GM19324 (cell line): Measurements from ENCODE around the gene PTPRD.

Experiments
- ATAC-seq: cut with Tn5 transposase; IDR thresholded peaks from one replicate; pipeline ENCODE4 v1.9.1; 2021; ENCODE audit warnings: mild to moderate bottlenecking, moderate library complexity; ENCODE audit not compliant: unreplicated experiment, low FRiP score

Gene PTPRD

DNA sequence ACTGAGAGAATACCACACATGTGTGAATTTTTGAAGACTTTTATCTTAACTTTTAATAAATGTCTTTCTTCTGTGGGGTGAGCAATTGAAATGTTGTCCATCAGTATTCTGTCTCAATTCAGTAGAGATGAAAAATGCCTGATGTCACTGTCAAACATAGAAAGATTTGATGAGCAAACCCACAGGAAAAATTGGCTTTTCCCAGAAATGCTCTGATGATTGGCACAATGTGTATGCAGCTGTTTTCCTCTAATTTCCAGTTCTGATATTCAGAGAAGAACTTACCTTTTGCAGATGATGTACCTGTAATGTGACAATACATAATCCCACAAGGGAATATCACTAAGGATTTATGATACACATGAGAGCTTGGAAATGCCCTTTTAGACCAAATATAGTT lies 340.0 kb downstream of the PTPRD start:
- no peak for ATAC-seq

DNA sequence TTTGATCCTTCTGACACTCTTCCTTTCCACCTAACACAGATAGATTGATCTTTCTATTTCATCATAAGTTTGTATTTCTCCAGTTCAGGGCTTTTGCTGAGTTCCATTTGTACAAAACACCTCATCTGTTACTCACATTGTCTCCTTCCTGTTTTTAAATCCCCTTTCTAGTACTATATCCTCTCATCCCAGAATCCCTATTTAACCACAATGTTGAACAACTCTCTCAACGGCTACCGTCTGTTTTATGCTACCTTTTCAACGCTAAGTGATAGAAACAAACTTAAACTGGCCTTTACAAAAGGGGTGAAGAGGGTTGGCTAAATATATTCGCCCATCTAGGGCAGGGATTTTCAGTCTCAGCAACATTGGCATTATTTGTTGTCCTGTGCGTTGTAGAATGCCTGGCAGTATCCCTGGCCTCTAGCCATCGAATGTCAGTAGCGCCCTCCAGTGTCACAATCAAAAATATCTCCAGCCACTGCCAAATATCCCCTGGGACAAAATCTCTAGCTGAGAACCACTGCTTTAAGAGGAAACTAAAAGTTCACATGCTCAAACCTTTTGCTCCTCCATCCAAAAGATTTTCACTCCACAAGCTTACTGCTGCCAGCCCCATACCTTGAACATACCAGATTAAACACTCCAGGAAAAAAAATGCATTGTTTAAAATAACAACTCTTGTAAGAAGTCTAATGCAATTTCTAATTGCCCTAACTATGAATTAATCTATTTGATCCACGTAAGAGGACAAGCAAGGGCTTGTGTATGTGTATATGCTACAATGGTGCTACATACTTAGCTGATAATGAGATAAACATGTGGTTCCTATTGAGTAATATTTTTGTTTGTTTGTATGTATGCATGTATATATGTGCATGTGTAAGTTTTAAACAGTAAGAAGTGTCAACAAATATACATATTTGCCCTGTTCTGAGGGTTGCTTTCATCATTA lies 344.0 kb downstream of the PTPRD start:
- peak; percentile 75 for ATAC-seq

DNA sequence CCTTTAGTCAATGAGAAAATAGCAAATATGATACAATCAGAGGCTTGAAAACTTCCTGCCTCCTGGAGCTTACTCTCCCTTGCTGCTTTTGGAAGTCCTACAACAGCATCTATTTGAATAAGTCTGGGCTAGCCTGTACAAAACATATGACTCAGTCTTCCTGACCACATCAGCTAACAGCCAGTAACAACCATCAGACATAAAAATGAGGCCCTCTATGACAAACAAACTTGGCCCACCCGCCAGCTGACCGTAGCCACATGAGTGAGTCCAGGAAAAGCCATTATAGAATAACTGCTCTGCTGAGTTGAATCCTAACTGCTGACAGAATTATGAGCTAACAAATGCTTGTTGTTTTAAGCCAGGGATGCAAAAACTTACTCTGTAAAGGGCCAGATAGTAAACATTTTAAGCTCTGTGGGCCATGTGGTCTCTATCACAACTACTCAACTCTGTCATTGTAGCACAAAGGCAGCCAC lies 347.6 kb downstream of the PTPRD start:
- no peak for ATAC-seq

DNA sequence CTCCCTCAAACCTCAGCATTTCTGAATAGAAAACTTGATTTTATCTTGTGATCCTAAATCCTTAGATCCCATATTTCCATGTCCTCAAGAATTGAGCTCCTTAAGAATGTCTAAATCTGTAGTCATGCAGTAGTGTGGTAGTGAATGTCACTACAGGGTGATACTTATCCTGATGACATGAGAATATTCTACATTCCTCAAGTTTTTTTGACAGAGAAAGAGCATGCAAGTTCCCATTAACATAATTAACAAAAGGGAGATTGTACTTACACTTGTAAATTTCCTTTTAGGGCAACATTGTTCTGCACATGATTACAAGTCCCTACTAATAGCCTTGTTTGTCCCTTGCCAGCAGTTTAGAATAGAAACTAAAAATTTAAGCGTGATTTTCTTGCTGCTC lies 352.3 kb downstream of the PTPRD start:
- ATAC-seq: no peak

DNA sequence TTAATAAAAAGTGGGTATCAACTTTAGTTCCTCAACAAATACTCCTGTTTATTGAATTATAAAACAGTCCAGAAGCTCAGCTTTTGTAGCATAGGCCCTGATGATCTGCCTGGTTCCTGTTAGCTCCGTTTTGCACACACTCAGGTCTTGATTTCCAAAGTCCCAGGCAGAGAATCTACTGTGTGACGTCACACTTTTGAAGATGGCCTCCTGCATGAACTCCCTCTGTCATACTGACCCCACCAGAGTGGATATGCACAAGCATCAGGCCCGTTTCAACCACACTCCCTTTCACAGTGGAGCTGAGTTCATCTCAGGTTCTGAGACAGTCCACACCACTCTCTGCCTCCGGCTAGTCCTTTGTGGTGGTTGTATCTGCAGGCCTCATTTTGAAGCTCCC lies 353.1 kb downstream of the PTPRD start:
- no peak for ATAC-seq

DNA sequence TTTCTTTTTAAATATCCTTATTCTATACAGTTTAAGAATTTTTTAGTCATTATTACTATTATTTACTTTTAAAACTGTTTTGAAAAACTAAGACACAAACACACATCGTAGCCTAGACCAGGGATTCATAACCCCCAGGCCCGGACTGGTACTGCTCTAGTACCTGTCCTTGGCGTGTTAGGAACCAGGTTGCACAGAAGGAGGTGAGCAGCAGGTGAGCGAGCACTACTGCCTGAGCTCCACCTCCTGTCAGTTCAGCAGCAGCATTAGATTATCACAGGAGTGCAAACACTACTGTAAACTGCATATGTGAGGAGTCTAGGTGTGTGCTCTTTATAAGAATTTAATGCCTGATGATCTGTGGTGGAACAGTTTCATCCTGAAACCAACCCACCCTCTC lies 357.0 kb downstream of the PTPRD start:
- ATAC-seq: no peak

DNA sequence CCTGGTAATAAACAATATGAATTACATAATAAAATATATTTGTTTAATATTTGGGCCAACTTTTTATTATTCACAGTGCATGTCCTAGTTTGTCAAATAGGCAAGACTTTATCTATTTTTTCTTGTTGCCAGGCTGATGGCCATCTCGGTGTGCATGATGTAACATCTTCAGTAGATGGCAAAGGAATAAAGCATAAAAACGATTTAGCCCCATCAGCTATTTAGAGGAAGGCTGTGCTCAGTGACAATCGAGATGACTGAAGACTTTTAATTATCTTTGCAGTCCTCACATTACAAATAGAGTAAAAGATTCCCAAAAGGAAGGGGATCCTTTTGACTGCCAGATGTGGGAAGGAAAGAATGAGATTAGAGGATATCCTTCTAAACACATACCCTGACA lies 358.5 kb downstream of the PTPRD start:
- ATAC-seq: no peak

DNA sequence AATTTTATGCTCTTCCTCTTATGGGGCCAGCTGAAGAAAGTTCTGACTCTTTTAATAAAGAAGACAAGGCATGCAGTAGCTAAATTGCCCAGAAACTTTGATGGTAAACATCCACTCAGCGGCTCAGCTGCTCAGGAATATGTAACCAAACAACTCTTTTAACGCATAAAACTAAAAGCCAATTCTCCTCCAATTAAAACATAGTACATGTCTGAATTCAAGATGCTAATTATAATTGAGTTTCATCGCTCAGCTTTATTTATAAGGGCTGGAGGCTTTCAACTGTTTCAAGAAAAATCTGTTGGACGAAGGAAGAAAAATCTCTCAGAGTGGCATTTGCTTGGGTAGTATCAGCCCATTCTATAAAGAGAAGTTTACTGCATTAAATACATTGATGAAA lies 359.5 kb downstream of the PTPRD start:
- ATAC-seq: no peak

DNA sequence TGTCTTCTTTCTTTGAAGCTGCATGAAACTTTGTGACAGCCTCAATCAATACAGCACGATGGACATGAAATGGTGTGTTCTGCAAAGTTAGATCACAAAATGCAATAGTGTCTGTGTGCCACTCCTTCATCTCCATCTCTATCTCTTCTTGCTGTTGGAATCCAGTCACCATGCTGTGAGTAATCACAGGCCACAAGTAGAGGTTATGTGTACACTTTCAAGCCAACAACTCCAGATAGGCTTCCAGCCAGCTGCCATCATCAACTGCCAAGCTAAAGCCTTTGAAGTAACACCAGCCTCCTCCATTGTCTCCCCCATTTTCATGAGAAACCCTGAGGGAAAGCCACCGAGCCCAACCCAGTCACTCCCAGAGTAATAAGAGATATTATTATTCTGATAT lies 360.6 kb downstream of the PTPRD start:
- ATAC-seq: no peak

DNA sequence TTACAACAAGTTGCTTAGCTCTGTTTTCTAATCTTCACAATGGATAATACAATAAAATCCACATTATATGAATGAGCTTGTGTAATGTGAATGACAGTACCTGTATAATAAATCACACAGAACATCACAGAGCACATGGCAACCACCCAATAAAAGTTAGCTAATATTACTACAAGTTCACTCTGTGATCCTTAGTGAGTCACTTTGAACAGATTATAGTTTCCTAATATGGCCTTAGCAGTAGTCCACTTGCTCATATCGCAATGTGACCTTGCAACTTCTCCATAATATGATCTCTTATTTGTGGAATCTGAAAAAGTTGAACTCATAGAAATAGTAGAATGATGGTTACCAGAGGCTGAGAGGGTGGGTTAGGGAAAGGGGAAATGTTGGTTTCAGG lies 361.3 kb downstream of the PTPRD start:
- ATAC-seq: no peak

DNA sequence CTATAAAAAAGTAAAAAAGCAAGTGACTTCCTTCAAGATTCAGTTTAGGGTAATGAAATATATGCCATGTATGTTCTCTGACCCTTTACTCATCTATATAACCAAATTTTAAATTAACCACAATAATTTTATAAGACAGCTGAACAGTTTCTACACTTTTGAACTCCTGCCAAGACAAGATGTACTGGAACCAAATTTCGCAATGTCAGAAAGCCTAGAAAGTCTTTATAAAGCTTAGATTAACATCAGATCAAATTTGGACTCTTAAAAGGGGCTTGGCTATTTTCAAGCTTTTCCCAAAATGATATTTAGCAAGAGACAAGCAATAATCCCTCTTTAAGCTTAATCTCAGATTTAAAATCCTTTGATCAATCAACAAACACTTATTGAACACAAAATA lies 362.6 kb downstream of the PTPRD start:
- ATAC-seq: no peak

DNA sequence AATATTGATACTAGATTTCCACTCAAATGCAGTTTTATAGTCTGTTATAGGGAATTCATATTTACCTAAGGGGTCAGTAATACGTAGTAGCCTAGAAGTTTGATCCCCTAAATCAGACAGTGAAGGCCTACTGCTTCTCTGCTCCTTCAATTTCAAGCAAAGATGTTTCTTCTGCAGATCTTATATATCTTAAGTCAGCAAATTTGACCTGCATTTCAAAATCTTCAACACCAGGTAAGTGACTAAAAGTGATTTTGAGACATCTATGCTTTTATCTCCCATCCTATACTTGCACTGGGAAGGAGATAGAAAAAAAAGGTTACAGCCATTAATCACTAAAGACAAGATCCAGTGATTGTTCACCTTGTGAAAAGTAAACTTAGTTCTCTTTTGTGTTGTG lies 363.9 kb downstream of the PTPRD start:
- no peak for ATAC-seq

DNA sequence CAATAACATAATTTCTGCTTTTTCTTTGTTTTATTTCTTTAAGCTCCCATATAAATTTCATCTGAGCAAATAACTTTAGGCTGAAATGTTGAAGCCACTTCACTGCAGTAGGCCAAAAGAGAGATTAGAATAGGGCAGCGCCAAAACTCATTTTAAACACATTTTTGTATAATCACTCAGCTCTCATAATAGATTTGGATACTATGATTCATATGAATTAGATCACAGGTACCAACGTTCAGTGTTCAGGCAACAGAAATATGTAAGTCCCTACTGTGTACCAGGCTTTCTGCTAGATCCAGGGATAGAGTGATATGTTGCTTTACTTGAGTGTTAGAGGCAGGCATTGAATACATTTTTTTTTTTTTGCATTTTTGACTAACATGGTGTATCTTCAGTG lies 370.5 kb downstream of the PTPRD start:
- no peak for ATAC-seq

DNA sequence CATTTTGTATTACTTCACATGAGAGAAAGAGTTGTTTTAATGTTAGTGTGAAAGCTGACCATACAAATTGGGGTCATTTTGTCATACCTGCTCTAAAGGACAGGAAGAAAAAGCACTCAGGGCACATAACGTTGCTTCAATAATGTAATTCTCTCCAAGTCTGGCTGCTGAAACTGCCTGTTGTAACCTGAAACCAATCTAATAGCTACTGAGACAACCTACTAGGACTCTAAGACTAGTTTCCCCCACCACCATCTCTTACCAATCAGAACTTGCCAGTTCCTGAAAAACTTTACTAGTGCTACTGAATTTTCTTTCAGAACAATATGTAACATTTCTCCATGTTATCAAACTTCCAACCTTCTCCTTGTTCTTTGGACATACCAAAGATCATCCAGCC lies 374.7 kb downstream of the PTPRD start:
- no peak for ATAC-seq

DNA sequence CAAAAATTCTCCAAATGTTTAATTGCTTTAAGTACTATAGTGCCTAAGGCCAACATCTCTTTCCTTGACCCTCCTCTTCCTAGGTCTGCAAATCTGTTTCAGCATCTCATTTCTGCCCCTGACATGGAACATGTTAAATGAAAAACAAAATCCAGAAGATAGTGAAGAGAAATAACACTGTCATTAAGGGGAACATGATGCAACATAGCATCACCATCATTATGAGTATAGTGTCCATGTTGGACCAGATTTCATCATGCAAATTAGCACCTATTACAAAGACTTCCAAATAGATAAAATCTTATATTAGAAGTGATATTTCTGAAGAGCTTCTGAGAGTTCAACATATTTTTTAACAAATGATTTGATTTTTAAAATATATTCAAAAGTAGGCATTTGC lies 375.2 kb downstream of the PTPRD start:
- no peak for ATAC-seq

DNA sequence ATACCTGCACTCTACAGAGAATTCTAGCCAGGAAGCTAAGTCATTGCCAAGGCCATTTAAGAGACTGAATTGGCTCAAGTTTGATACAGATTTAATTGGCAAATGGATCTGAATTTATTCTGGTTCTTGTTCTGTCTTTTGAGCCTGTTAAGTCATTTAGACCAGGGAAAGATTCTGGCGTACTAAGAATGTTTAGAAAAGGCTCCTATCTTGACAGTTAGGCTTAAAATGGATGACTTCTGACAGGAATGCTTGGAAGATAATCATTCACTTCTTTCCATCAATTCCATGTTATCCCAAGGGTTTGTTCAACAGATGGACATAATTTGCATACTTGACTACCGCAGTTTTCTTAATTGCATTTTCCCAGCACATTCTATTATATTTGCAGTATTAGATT lies 376.6 kb downstream of the PTPRD start:
- no peak for ATAC-seq

DNA sequence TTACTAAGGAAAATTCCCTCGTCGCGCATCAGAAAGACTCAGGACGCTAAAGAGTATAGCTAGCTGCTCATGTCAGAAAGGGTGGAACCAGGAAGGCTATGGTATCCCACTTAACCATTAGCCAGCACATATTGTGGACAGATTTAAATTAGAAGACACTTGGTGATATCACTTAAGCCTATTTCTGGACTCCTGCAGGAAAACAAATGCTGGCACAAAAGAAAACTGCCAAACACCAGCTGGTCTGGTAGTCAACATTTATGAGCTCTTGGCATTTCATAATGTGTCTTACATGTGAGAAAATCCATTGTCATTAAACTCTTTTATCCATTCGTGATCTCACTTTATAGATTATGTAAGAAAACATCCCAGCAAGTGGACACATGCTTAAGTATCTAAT lies 377.4 kb downstream of the PTPRD start:
- ATAC-seq: no peak

DNA sequence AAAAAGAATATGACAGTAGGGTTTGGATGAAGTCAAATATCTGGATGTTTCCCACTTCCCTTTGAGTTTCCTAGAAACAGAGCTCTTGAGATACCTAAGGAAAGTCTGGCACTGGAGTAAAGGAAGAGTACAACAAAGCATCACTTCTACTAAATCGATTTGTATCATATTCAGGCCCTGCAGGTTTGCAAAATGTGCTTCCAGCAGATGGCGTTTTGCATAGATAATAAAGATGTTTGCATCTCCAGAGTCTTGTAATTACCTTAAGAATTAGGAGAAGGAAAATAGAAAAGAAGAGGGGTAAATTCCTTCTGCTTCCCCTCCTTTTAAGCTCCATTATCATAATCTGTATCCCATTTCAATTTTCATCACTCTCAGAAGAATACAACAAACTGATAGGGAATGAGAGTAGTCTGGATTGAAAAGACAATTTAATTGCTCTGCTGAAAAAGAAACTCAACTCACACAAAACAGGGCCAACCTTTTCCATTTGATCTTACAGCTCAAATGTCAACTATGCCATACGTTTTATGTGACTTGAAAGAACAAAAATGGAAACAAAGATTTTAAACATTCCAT lies 380.4 kb downstream of the PTPRD start:
- ATAC-seq: no peak

DNA sequence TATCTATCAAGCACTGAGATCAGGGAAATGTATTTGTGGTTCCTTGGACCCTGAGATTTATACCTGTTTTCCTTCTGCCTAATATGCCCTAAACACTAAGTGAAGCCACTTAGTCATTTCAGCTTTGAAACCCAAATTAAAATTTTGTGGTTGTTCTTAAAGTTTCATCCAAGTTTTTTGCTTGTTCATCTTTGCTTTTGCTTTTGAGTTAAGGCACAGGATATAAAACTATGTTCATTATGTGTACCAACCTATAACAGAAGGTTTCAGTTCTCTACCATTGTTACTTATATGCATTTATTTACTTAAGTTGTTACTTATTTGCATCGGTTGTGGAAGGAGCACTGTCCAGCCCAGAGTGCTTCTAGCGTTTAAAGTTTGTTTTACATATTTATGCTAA lies 382.3 kb downstream of the PTPRD start:
- peak; percentile 86 for ATAC-seq

DNA sequence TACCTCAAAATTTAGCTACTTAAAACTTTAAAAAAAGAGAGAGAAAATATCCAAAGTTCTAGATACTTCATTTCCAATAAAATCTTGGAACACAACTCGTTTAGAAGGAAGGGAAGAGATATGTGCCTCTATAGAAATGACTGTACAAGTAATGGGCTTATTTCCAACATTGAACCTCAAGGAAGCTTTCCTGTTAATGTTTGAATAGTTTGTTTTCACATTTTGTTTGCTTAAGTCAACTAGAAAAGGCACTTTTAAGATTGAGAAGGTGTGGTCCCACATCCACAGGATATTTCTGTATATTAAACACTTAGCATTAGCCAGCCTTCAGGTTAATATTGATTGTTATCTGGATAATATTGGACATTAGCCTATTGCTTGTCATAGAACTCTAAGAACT lies 384.7 kb downstream of the PTPRD start:
- no peak for ATAC-seq

DNA sequence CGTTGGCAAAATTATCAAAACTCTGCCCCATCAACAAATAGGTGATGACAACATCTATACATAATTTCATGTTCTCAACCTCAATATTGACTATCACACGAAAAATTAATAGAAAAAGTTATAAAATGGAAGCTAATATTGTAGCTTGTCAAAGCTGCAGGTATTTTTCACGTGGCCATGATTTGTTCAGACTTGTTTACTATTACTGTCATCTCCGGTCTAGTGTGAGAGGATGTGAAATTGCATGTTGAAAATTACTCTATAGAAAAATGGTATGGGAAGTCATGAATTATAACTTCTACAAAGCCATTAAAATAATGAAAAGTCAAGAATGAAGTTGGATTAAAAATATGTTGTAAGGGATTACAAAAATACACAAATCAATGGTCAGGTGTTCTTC lies 385.8 kb downstream of the PTPRD start:
- no peak for ATAC-seq

DNA sequence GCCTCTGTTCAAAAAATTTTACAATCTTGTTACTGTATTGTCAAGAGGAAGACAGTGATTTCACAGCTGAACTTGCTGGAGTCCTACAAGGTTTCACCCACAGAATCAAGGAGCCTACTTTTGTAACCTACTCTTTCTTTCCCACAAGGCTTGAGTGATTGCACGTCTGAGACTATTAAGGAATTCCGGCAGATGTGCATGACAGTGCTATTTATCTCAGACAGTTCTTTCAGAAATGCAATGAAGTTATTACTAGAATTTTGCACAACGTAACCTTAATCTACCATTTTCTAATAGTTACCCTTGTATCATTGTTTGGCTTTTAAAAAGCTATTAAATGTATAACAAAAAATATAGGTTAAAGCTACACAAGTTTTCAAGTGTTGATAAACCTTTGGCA lies 400.1 kb downstream of the PTPRD start:
- no peak for ATAC-seq
